Breast epithelium (tissue), 3 donors: ENCODE data around the gene TTLL6.

ENCODE experiments used
- CTCF ChIP-seq, 3 donors: fragments of 450-650 bp; IDR thresholded peaks; one replicate each; pipeline ENCODE4 v1.5.1; 2016 to 2017; ENCODE audit warnings: antibody characterized with exemption in 3 of 3, mild to moderate bottlenecking in 3 of 3, moderate library complexity in 3 of 3
- POLR2A ChIP-seq: fragments of 450-650 bp; IDR thresholded peaks from one replicate; pipeline ENCODE4 v1.6.1; 2016; ENCODE audit warnings: antibody characterized with exemption, mild to moderate bottlenecking, moderate library complexity
- POLR2AphosphoS5 ChIP-seq, 3 donors: sonication (generic); formaldehyde crosslinking; IDR thresholded peaks; one replicate each; pipeline ENCODE4 v1.6.1; 2017; ENCODE audit warnings: antibody characterized with exemption in 3 of 3

- TF ChIP-seq CTCF (IDR thresholded peaks at IDR 0.05) (no peak), POLR2AphosphoS5 (IDR thresholded peaks at IDR 0.05) (no peak), POLR2A (no peak)
These were observed 99.4 kb downstream of the TTLL6 start for GRCh38 chr17:48717367-48718226.
